Measurements from ENCODE around the gene ZFYVE28.

ZFYVE28 gene

GRCh38 chr4:2332201-2332975 lies 86.1 kb downstream of the ZFYVE28 start:
- no peak overlapping the region for H3K4me3 ChIP-seq (ENCODE audit: low read depth in 1 of 2, low read length in 1 of 2)
- no peak for TF ChIP-seq CTCF (IDR thresholded peaks at IDR 0.05)
- H3K27ac ChIP-seq: no peak overlapping the region
- H3K4me1 ChIP-seq (ENCODE audit: control insufficient read depth in 1 of 2, insufficient read depth in 1 of 2, low read depth in 1 of 2, low read length in 1 of 2): no peaks in the 10 kb centered on the region
- peaks cover 16% of the 10 kb centered on the region for H3K27me3 ChIP-seq
- H3K36me3 ChIP-seq: no peaks in the 10 kb centered on the region
- H3K9me3 ChIP-seq: no peaks in the 10 kb centered on the region

- Histone ChIP-seq H3K4me3 (ENCODE audit: low read depth in 1 of 2, low read length in 1 of 2) (no peak overlapping the region), H3K27me3 (peaks cover 16% of the 10 kb centered on the region), H3K4me1 (ENCODE audit: control insufficient read depth in 1 of 2, insufficient read depth in 1 of 2, low read depth in 1 of 2, low read length in 1 of 2) (no peaks in the 10 kb centered on the region), H3K9me3 (no peaks in the 10 kb centered on the region), H3K27ac (no peak overlapping the region), H3K36me3 (no peaks in the 10 kb centered on the region)
- no peak for TF ChIP-seq CTCF (IDR thresholded peaks at IDR 0.05)
Observed at GRCh38 chr4:2331519-2332200, 86.8 kb downstream of the ZFYVE28 start.

GRCh38 chr4:2331043-2331420 lies 87.4 kb downstream of the ZFYVE28 start:
- H3K4me3 ChIP-seq (ENCODE audit: low read depth in 1 of 2, low read length in 1 of 2): no peak overlapping the region
- H3K27me3 ChIP-seq: peaks cover 16% of the 10 kb centered on the region
- no peaks in the 10 kb centered on the region for H3K36me3 ChIP-seq
- no peak for TF ChIP-seq CTCF (IDR thresholded peaks at IDR 0.05)
- no peaks in the 10 kb centered on the region for H3K4me1 ChIP-seq (ENCODE audit: control insufficient read depth in 1 of 2, insufficient read depth in 1 of 2, low read depth in 1 of 2, low read length in 1 of 2)
- no peaks in the 10 kb centered on the region for H3K9me3 ChIP-seq
- no peak overlapping the region for H3K27ac ChIP-seq

- Histone ChIP-seq H3K27ac (no peak overlapping the region), H3K27me3 (peaks cover 16% of the 10 kb centered on the region), H3K4me1 (ENCODE audit: control insufficient read depth in 1 of 2, insufficient read depth in 1 of 2, low read depth in 1 of 2, low read length in 1 of 2) (no peaks in the 10 kb centered on the region), H3K9me3 (no peaks in the 10 kb centered on the region), H3K4me3 (ENCODE audit: low read depth in 1 of 2, low read length in 1 of 2) (no peak overlapping the region), H3K36me3 (no peaks in the 10 kb centered on the region)
- TF ChIP-seq CTCF (IDR thresholded peaks at IDR 0.05): no peak
Observed at GRCh38 chr4:2330091-2331042, 88.1 kb downstream of the ZFYVE28 start.

- no peaks in the 10 kb centered on the region for H3K36me3 ChIP-seq
- no peaks in the 10 kb centered on the region for H3K4me1 ChIP-seq (ENCODE audit: control insufficient read depth in 1 of 2, insufficient read depth in 1 of 2, low read depth in 1 of 2, low read length in 1 of 2)
- H3K4me3 ChIP-seq (ENCODE audit: low read depth in 1 of 2, low read length in 1 of 2): no peak overlapping the region
- H3K9me3 ChIP-seq: no peaks in the 10 kb centered on the region
- no peak for TF ChIP-seq CTCF (IDR thresholded peaks at IDR 0.05)
- no peaks in the 10 kb centered on the region for H3K27me3 ChIP-seq
- H3K27ac ChIP-seq: no peak overlapping the region
Observed at GRCh38 chr4:2327579-2327978, 90.9 kb downstream of the ZFYVE28 start.

Data from neutrophil (primary cell).